Measurements from ENCODE around the gene SH3BP2. TPM values are rescaled to one million over a fixed set of nuclear protein-coding genes. Genes with fewer than 3 reads are reported as not detected.

The SH3BP2 gene
- total RNA-seq, 1 experiment from 2014 or later, result 52.8 TPM

DNA sequence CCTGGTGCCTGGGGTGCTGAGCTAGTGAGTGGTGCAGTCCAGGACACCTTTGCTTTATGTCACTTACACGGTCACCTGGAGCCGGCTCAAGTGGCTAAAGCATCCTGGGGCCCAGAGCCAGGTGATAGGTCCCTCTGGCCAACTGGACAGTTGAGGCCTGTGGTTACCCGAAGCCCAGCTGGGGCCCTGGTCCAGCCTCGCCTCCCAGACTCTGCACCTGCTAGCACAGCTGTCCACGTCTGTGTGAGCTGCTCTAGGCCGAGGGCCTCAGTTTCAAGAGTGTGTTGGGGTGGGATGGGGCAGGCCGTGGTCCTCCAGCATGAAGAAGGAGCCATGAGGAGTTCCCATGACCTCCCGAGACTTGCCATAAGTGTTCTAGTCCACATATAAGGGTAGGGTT, 43.1 kb downstream of the SH3BP2 start:
- peaks cover 4% of the 10 kb centered on the region; the same call in 1 of the 2 replicates for H3K9me2 ChIP-seq (ENCODE audit: insufficient read depth)
- H3K9ac ChIP-seq (ENCODE audit: low read length), result no peak overlapping the region
- ATAC-seq (no peak), DNase-seq (ENCODE audit: low read depth, low spot score) (no peak)
- no peak overlapping the region for H2AFZ ChIP-seq (ENCODE audit: low read depth, low read length, poor library complexity, severe bottlenecking)
- ChIA-PET CTCF (no interaction called here), RAD21 (ENCODE audit: low non-redundant PET in 1 of 2, low total read pairs in 2 of 2, uncharacterized antibody in 2 of 2, unreplicated experiment in 2 of 2) (no interaction called here), POLR2A (no interaction called here)
- BruUV-seq (replicated peaks), result no TSS peak
- no peak overlapping the region for H3K27ac ChIP-seq (ENCODE audit: low read depth, low read length)
- H3K4me3 ChIP-seq (replicated peaks in 1 of 2; ENCODE audit: low read depth in 1 of 2, low read length in 2 of 2), result no peak overlapping the region
- TF ChIP-seq TCF7L2 (IDR thresholded peaks at IDR 0.05; ENCODE audit: borderline replicate concordance, extremely low read depth, insufficient read depth, insufficient read length), result no peak
- TF ChIP-seq EGR1 (IDR thresholded peaks at IDR 0.05; ENCODE audit: low read depth), result no peak
- TF ChIP-seq, protein P1, sequence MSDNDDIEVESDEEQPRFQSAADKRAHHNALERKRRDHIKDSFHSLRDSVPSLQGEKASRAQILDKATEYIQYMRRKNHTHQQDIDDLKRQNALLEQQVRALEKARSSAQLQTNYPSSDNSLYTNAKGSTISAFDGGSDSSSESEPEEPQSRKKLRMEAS (IDR thresholded peaks at IDR 0.05), result no peak
- TF ChIP-seq EZH2phosphoT487 (IDR thresholded peaks at IDR 0.05; ENCODE audit: borderline replicate concordance), result no peak
- no peak for TF ChIP-seq CEBPB (IDR thresholded peaks at IDR 0.05; ENCODE audit: low read depth)
- no peak for TF ChIP-seq ZFX (IDR thresholded peaks at IDR 0.05)
- no peak for TF ChIP-seq YY1 (IDR thresholded peaks at IDR 0.05; ENCODE audit: extremely low read depth, insufficient replicate concordance, low read depth, low read length)
- no peak for TF ChIP-seq POLR2AphosphoS5 (IDR thresholded peaks at IDR 0.05; ENCODE audit: low read depth, low read length)
- TF ChIP-seq ZNF274 (IDR thresholded peaks at IDR 0.05; ENCODE audit: low read depth, low read length), result no peak
- TF ChIP-seq EZH2 (IDR thresholded peaks at IDR 0.05), result no peak
- TF ChIP-seq SIN3A (IDR thresholded peaks at IDR 0.05; ENCODE audit: low read depth), result no peak
- no peak for TF ChIP-seq SRF (IDR thresholded peaks at IDR 0.05; ENCODE audit: low read depth)
- TF ChIP-seq, protein P2, sequence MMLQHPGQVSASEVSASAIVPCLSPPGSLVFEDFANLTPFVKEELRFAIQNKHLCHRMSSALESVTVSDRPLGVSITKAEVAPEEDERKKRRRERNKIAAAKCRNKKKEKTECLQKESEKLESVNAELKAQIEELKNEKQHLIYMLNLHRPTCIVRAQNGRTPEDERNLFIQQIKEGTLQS (IDR thresholded peaks at IDR 0.05), result no peak
- TF ChIP-seq POLR2A (IDR thresholded peaks at IDR 0.05; ENCODE audit: borderline replicate concordance, extremely low read depth, insufficient read depth, insufficient read length), result no peak
- TF ChIP-seq, protein P3, sequence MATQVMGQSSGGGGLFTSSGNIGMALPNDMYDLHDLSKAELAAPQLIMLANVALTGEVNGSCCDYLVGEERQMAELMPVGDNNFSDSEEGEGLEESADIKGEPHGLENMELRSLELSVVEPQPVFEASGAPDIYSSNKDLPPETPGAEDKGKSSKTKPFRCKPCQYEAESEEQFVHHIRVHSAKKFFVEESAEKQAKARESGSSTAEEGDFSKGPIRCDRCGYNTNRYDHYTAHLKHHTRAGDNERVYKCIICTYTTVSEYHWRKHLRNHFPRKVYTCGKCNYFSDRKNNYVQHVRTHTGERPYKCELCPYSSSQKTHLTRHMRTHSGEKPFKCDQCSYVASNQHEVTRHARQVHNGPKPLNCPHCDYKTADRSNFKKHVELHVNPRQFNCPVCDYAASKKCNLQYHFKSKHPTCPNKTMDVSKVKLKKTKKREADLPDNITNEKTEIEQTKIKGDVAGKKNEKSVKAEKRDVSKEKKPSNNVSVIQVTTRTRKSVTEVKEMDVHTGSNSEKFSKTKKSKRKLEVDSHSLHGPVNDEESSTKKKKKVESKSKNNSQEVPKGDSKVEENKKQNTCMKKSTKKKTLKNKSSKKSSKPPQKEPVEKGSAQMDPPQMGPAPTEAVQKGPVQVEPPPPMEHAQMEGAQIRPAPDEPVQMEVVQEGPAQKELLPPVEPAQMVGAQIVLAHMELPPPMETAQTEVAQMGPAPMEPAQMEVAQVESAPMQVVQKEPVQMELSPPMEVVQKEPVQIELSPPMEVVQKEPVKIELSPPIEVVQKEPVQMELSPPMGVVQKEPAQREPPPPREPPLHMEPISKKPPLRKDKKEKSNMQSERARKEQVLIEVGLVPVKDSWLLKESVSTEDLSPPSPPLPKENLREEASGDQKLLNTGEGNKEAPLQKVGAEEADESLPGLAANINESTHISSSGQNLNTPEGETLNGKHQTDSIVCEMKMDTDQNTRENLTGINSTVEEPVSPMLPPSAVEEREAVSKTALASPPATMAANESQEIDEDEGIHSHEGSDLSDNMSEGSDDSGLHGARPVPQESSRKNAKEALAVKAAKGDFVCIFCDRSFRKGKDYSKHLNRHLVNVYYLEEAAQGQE (IDR thresholded peaks at IDR 0.05; ENCODE audit: low read depth), result no peak
- TF ChIP-seq JUND (IDR thresholded peaks at IDR 0.05), result no peak
- no peak for TF ChIP-seq CBX3 (IDR thresholded peaks at IDR 0.05; ENCODE audit: low read depth)
- TF ChIP-seq ELF1 (IDR thresholded peaks at IDR 0.05; ENCODE audit: borderline replicate concordance, low read depth), result no peak
- H3K36me3 ChIP-seq (ENCODE audit: control insufficient read depth in 1 of 2, insufficient read depth in 2 of 2, low read length in 2 of 2), result peaks cover 0 to 8% of the 10 kb centered on the region in 2 experiments; a peak in 2 of 4 replicates
- H3K9me3 ChIP-seq (ENCODE audit: control insufficient read depth in 1 of 2, insufficient read depth in 1 of 2, low read depth in 1 of 2, low read length in 2 of 2), result no peaks in the 10 kb centered on the region
- H4K20me1 ChIP-seq (ENCODE audit: insufficient read depth), result no peaks in the 10 kb centered on the region; the same call in 1 of the 2 replicates
- H3K27me3 ChIP-seq (ENCODE audit: insufficient read depth, low read length), result no peaks in the 10 kb centered on the region
- intact Hi-C loops (cut with micrococcal nuclease), result no loop called here
- no peaks in the 10 kb centered on the region for H3K4me1 ChIP-seq (ENCODE audit: control insufficient read depth in 1 of 2, insufficient read depth in 2 of 2, low read length in 2 of 2)
- no peaks in the 10 kb centered on the region for H3K79me2 ChIP-seq (ENCODE audit: insufficient read depth, low read length)
- H3K4me2 ChIP-seq (ENCODE audit: low read length), result no peak overlapping the region
